ENCODE measurements around the gene TIGD1.

- TF ChIP-seq TSHZ2 (CRISPR knock-in tag; IDR thresholded peaks at IDR 0.05) (no peak), ARNTL (CRISPR knock-in tag; IDR thresholded peaks at IDR 0.05; ENCODE audit: borderline replicate concordance, low read depth) (no peak), PPARA (CRISPR knock-in tag; IDR thresholded peaks at IDR 0.05; ENCODE audit: borderline replicate concordance) (no peak), PATZ1 (CRISPR knock-in tag; IDR thresholded peaks at IDR 0.05; ENCODE audit: borderline replicate concordance) (no peak)
These were observed 43.6 kb upstream of the TIGD1 start for GRCh38 chr2:232593982-232594381.

Measured in SK-N-SH treated with all-trans-retinoic acid at 6 μM for 48 hours (cell line).